DMS53 treated with DMSO at 0.1 percent for 48 hours (cell line): ENCODE measurements around the gene CD300LG.
"Not testable (repeated sequence)": the region's sequence is repeated elsewhere in the genome, so short reads cannot be mapped to it uniquely, and the experiment has no call there.

Experiments
- DNase-seq: peaks from one replicate; lab custom pipeline; 2025; ENCODE audit not compliant: unreplicated experiment; lab: John Stamatoyannopoulos, UW

Gene CD300LG

DNA sequence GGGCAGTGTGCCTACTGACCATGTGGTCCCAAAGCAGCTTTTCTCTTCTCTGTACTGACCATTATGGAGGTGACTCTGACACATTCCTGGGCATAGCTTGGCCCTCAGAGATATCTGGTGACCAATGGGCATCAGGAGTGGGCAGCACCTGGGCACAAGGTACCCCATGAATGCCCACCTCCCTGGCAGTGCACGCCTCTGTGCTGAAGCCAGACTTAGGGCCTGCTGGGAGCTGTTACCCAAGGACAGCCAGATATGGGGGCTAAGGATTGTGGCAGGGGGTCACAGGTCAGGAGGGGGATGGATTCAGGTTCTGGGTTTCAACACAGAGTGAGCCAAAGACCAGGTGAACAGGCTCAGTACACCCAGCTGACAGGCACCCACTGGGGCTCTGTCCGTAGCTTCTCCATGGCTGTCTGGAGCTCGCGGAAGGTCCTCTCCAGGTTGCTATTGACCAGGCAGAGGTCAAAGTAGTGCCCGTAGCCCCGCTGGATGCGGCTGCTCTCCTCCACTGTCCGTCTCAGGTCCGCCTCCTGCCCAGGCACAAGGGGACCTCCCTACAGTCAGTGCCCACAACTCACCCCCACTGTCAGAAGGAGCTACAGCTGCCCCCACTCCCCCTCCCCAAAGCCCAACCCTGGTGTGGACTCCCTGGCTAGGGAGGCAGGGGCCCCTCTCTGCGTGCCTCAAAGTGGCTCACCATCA, 30.6 kb downstream of the CD300LG start:
- no peak for DNase-seq

DNA sequence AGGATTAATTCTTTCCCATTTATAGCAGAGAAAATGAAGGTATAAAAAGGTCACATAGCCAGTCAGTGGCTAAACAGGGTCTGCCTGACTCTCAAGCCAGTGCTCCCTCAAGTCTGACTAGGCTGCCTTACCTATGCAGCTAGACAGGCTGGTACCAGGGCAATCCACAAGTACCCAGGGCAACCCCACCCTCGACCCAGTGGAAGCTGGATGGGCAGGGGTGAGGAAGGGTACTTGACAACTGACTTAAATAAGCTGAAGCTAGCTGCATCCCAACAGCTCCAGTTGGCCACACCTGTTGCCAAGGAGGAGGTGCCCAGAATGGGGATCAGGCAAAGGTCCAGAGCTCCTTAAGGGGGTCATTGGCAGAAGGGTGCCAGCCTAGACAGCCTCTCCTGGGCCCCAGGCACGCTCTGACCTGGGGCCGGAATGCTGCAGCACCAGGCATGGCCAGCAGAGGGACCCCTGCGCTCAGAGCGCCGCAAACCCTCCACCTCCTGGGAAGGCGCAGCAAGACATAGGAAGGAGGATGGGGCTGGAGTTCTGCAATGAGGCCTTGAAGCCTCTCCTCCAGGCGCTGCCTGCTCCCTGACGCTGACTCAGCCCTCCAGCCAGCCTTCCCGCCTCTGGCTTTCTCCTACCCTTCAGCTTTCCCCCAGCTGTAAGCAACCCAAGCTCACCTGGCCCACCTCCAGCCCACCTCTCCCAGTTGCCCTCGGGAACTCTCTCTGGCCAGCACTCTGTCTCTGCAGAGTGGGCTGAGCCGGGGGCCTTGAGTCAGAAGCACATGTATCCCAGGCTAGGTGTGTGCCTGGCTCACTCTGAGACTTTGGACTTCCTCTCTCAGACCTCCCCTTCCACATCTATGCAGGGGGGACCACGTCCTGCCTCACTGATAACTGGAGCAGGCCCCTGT, 31.5 kb downstream of the CD300LG start:
- DNase-seq: peak; percentile 48

DNA sequence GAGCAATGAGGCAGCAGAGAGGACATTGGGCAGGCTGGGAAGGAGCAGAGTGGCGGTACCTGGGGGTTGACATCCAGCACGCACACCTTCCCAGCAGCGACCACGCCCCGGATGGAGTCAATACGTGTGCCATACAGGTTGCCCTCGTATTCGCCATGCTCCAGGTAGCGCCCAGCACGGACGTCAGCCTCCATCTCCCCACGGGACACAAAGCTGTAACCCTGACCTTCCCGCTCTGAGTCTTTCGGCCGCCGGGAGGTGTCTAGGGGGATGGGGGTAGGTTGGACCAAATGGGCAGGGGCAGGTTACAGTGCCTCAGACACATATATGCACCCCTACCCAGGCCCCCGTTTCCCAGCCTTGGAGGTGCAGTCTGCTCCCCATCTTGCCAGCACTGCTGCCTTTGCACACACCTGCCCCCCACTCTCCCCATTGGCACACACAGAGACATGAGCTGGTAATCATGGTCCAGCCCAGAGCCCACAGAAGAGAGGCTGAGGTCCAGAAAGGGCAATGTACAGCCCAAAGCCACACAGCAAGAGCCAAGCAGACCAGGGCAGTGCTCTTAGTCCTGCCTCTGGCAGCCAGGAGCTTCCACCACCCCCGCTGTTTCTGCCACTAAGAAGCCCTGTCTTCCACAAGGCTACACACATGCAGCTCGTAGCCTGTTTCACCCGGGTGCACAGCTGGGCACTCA, 32.9 kb downstream of the CD300LG start:
- DNase-seq: no peak

DNA sequence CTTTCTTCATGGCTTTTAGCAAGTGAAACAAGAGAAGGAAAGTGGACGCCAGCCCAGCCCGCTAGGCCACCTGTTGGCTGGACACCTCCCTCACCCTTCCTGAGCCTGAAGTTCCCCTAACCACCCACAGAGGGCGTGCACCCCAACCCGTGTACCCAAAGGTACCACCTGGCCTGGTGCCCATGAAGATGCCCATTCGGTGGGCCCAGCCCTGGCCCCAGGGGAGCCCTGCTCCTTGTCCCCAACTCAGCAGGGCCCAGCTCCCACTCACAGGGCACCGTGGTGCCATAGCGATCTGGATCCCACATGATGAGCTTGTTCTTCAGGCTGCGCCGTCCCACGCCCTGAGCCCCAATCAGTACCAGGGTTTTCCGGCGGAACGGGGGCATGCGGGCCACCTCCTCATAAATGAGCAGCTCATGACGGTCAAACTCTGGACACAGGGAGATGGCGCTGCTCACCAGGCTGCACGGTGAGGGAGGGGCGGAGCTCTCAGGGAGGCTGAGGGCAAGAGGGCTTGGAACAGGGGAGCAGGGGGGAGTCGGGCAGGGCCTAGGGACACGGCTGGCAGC, 33.5 kb downstream of the CD300LG start:
- peak; percentile 50 for DNase-seq

DNA sequence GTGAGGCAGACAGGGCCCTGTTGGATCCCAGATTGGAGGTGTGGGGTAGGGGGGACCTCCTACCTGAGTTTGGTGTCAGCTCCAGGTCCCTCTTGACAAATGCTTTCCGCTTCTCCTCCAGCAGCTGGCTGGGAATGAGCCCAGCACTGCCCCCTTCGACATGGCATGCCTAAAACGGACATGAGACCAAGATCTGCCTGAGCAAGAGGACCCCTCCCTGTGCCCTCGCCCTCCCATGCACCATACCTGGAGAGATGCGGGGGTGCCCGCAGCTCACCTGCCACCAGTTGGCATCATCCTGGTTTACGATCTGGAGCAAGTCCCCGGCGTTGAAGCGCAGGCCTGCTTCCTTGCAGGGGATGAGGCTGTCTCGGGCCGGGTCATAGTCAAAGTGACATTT, 34.2 kb downstream of the CD300LG start:
- no peak for DNase-seq

DNA sequence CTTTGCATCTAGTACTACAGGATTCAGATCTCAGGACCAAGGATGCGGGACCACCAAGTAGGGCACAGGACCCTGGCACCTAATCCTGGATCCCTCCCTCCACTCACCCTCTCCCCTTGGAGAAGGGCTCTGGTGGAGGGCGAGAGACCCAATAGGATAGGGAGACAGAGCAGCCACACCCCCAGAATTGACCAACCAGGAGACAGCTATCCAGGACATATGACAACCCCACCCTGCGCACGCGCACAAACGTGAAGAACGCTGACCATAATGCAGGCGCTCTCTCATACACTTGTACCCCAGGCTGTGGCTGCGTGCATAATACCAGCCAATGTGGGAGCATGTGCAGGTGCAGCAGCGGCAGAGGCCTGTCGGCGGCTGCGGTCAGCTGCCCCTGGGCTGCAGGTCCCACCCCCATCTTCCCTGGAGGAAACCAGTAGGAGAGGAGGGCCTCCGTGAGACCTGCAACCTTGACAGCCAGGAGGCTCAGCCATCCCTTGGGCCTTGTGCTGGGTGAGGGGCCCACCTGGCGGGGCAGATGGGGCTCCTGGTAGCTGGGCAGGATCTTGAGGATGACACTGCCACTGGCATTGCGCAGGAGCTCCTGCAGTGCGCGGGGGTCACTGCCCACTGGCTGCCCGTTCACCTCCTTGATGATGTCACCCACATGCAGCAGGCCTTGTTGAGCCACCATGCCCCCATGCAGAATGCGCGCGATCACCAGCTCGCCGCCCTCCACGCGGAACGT, 35.0 kb downstream of the CD300LG start:
- DNase-seq: no peak

DNA sequence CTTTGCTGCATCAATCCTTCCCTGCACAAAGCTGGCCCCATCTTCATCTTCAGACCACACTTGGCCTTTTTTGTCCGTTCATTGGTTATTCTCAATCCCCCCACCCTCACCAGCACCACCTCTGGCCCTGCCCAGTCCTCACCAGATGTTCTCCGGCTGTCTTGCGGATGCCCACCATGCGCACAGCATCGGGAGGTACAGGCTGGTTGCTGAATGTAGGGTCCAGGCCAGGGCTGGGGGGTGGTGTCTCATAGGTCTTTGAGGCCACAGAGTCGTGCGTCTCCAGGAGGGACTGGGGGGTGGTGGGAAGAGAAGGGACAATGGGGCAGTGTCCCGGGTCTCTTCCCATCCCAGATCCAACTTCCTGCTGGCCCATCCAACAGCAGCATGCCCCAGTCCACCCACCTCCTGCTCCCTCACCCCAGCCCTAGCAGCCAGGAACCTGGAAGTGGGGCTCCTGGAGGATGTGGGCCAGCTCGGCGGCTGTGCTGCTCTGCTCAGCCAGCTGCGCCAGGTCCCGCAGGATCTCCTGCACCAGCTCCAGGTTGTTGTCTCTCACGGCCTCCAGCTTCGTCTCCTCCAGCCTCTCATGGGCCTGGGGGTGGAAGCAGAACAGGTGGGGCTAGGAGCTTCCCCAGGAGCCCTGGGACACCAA, 35.9 kb downstream of the CD300LG start:
- DNase-seq: no peak

DNA sequence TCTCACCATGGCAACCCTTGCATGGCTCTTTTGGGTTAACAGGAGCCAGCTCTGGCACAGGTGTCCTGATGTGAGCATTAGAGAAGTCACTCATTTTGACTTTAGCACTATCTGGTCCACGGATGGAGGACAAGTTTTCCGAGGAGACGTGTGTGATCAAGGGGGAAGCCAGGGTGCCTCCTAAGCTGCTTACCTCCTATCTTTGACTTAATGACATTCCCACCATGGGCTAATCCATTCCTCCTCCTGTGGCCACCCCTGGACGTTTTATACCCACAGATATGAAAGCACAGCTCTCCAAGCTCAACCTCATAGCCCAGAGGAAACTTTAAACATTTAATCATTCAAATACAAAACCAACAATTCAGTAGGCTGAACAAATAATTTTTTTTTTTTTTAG, 41.6 kb downstream of the CD300LG start:
- no peak for DNase-seq

DNA sequence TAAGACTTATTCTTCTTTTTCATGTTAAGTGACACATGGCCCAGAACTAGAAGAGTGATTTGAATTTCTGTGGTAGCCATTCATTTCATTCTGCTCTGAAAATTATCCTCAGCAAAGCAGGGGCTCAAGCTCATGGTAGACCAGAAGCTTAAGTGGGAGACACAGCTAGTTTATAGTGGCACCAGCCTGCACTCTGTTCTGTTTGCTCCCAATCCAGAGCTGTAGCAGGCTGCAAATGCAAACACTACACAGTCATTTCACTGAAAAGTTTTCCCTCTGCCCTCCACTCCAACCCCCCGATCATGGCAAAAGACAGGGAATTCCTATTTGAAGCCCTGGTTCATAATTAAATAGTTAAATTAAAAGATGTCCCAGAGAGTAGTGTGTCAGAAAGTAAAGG, 43.3 kb downstream of the CD300LG start:
- DNase-seq: no peak

DNA sequence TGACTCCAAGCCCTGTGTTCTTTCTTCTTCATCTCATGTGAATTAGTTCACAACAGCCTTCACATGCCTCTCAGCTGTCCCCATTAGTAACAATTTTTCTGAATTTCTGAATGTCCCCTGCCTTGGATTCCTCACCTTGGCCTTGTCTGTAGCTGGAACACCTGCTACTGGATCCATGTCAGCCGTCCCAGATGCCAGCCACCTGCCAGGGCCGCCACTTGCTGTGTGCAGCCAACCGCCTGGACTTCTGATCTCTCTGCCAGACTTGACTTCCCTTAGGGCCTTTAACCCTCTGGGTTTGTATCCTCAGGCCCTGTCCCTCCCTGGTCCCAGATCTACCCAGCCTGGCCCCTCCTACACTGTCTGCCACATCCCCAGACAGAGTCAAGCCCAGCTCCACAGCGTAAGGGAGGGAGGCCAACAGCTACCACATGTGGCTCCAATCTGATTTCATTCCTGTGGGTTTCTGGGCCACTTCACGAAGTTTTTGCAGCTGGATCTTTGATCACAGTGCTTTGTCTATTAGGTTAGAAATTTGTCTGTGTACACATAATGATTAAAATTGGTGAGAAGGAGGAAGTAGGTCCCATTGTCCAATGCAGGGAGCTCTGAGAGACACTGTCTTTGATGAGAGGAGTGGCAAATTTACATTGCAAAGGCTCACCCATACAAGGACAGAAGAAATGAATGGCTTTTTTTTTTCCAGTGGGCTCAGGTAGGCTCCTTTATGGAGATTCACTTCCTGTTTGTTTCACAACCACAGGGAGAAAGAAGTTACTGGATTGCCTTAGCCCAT, 45.1 kb downstream of the CD300LG start:
- no peak for DNase-seq

DNA sequence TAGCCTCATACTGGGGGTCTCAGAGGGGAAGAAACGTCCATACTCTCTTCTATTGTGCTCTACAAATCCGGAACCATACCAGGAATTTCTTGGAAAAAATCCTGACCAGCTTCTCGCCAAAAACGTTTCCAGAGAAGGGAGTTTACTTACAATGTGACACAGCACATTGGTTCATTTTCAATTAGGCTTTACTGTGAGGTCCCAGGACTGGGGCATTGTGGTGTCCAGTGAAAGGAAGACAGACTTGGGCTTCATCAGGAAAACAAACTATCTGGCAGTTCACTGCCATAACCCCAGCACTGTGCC, 45.6 kb downstream of the CD300LG start:
- DNase-seq: no peak

DNA sequence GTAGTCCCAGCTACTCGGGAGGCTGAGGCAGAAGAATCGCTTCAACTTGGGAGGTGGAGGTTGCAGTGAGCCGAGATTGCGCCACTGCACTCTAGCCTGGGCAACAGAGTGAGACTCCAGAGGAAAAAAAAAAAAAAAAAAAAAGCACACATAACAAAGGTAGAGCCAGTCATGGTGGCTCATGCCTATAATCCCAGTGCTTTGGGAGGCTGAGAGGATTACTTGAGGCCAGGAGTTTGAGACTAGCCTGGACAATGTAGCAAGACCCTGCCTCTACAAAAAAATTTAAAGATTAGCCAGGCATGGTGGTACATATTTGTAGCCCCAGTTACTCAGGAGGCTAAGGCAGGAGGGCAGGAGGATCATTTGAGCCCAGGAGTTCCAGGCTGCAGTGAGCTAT, 47.5 kb downstream of the CD300LG start:
- DNase-seq: not testable (repeated sequence)

DNA sequence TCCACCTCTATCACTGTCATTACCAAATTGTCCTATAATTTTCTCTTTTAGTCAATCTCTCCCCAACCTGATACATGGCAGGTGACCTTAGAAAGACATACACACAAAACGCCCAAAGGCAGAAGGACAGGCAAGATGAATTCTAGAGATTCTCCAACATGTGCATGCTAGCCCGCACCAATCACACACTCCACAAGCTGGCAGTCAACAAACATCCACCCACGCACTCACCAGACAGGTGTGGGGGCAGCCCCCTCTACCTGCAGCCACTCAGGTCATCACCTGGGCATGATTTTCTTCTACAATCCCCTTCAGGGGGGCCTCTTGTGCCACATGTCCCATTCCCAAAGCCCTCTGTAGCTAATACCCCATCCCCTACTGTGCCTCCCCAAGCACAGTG, 50.9 kb downstream of the CD300LG start:
- no peak for DNase-seq

DNA sequence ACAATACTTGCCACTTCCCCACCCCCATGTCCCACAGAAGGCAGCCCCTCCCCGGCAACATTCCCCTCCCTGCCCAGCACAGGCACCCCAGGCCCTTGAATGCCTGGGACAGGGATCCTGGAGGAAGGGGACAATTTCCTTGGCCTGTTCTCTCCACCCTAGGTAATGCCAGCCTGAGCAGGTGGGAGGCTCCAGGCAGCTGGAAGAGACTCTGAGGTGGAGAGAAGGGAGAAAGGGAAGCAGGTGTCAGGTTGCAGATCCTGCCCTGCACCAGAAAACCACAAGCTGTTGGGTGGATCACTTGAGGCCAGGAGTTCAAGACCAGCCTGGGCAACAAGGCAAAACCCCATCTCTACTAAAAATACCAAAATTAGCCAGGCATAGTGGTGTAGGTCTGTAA, 51.5 kb downstream of the CD300LG start:
- no peak for DNase-seq

DNA sequence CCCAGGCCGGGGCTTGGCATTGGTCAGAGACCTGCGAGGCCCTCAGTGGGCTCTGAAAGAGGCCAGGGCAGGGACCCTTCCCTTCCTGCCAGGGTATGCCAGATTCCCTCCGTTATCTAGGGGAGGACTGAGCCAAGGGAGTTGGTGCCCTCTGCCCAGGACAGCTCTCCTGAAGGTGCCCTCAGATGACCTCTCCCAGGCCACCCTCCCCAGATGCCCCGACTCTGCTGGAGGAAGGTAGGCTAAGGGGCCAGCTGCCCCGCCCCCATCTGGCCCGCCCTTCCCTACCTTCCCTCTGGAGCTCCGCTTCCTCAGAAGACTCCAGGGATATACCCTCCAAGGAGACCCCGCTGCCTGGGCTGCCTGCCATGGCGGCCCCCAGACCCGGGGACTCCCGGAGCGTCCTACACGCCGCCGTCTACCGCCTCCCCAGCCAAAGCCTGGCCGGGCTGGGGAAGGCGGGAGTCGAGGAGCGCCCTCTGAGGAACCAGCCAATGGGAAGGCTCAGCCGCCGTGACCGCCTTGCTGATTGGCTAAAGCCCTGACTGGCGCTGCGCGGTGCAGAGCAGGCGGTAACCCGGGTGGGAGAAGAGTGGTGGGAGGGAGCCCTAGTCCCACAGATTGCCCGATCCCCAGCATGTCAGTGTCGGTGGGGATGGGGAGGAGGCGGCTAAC, 53.3 kb downstream of the CD300LG start:
- DNase-seq: peak; percentile 83

DNA sequence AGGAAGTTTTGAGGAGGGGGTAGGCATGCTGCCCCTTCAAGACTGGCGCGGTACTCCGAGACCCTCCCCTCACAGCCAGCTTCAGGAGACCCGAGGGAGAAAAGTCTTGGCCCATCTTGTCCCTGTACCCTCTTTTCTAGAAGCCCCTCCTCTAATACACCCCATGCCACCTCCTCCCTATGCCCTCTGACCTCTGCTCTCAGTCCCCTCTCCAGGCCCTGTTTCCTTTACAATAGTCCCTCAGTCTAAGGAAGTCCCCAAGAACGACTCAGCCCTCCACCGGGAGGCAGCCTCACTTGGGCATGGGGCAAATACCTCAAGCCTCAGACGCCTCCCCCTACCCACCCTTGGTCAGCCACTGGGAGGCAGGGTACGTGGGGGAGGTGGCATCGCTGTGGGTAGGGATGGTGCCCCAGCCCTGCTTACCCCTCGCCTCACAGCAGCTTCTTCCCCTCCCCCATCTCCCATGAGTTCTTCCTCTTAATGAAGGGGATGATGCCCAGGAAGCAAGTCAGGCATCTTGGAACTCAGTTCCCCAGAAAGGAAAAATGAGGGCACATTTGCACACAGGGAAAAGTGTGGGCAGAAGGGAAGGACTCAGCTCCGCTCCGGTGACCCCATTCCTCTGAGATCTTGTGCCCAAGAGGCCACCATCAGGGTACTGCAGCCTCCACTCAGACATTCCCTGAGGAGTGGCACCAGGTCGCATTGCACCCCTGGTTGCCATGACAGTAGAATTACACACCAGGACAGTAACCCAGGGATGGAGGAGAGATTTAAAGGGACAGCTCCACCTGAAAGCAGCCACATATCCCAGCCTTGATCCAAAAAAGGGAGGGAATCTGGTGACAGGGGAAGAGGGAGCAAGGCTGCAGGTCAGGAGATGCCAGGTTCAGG, 54.1 kb downstream of the CD300LG start:
- DNase-seq: no peak

DNA sequence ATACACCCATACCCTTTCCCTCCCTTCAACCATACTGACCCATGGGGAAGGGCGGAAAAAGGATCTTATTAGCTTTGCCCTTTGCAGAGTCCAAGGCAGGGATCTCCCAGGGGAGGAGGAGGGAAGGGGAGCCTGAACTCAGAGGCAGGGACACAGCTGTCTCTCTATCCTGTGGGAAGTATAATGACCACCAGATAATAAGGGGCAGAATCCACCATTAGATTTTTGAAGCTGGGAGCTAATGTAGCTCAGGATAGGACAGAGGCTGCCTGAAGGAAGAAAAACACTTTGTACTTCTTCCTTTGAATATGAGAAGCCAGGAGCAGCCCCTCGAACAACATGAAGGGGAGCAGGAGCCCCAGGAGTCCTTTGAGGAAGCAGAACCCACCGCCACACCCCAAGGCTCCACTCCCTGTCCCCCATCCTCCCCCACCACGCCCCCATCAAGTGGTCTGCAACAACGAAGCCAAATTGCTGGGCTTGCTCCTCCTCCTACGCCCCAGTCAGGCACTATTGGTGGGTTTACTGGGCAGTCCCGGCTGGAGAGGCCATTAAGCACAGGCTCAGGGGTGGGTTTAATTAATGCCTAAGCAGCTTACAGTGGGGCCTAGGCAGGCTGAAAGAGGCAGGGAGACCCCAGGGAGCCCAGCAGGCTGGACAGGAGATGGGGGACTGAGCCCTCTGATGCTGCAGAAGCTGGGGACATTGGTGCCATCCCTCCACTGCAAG, 55.0 kb downstream of the CD300LG start:
- DNase-seq: no peak
